GM19395 (cell line): ENCODE data around the gene BCL2L11.

Source experiments
- ATAC-seq: cut with Tn5 transposase; IDR thresholded peaks from one replicate; pipeline ENCODE4 v1.9.1; 2021; ENCODE audit warnings: mild to moderate bottlenecking, moderate library complexity; ENCODE audit not compliant: unreplicated experiment

BCL2L11 gene

DNA sequence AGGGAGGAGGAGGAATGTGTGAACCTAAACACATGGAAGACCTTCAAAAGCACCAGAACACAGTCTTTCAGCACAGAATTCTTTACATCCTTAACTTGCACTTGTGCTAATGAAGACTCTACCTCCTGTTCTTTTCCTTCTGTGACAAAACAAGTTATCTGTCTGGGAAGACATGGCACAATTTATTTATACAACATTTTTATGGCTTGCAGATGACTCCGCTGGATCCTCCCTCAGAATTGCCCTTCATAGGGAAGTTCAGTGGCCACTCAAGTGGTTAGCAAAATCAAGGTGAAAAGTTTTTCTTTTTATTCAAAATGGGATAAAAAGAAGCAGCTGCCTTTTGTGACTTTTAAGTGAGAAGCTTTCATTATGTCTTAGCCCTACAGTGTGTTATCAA is 21.4 kb downstream of the BCL2L11 start:
- no peak for ATAC-seq

DNA sequence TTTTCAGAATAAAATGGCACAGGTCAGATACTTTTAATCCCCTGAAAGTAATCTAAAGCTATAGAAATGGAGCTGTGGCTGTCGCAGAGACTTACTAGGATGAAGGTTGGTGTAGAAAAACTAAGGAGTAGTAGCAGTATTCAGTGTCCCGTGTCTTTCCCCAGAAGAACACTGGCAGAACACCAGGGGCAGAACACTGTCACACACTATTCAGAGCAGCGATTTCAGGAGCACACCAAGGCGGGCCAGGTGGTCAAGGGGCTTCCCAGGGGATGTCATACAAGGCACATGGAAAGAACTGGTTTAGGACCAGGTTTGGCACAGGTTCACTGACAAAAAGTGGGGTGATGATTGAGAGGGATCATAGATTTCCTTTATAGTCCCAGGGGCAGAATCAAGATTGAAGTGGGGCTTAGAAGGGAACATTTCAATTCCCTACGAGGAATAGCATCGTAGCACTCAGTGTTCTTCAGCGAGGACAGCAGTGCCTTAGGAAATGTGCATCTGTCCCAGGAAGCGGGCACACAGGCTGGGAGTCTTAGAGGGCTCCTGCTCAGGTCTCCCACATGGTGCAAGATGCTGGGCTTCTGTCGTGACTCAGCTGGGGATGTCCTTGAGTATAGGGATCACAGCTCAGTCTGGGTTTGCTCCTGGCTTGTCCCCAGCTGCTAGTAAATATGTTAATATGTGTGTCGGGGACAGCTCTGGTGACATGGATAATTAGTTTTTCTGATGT is 22.6 kb downstream of the BCL2L11 start:
- ATAC-seq, result no peak

DNA sequence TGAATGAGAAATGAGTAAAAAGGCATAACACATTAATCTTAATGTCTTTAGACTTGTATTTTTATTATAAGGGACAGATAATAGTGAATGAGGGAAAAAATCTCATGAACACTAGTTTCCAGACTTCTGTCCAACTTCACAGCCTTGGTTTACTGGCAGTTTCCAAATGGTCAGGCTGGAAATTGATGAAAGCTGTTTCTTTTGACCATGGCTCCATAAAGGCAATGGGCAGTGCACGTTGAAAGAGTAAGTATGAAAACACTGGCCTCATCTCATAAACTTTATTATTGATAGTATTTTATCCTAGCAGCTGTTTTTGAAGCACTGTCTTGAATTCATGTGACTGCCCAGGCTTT is 23.1 kb downstream of the BCL2L11 start:
- no peak for ATAC-seq

DNA sequence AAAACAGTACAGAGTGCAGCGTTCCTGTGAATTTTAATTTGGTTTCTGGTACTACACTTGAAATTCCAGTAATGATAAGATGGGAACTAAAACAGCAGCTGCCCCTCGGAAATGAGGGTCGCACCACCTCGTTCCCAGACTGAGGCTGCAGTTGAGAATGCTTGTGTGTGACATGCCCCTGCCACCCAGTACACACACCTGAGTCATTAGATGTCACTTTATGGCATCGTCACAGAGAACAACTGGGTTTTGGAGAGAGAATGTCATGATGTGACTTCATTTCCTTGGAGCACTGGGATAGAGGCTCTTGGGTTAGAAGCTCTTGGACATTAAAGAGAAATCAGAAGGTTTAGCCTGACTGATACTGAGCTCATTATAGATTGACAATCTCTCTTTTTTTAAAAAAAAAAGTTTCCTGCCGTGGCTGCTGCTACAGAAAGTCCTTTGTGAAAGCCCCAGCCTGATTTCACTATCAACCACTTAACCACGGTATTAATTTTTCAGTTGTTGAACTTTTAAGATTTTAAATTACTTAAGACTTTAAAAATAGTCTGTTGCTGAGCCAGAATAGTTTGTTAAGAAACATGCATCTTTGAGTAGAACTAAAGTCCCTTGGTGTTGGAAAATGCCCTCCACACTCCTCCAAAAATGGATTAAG is 24.5 kb downstream of the BCL2L11 start:
- ATAC-seq, result no peak

DNA sequence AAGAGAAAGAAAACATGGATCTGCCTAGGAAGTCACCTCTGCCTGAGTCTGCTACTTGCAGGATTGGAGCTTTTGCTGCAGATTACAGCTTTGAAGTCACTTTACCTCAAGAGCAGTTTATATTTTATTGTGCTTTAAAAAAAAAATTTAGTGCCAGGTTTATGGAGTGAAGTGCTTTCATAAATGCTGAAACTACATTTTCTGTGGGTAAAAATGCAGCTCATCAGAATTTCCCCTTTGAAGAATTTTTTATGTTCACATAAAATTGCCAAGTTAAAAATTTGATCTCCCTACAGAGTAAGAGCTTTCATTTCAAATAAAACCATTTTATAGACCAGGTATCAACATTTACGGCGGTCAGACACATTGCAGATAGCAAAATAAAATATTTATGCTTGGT is 25.2 kb downstream of the BCL2L11 start:
- ATAC-seq, result no peak

DNA sequence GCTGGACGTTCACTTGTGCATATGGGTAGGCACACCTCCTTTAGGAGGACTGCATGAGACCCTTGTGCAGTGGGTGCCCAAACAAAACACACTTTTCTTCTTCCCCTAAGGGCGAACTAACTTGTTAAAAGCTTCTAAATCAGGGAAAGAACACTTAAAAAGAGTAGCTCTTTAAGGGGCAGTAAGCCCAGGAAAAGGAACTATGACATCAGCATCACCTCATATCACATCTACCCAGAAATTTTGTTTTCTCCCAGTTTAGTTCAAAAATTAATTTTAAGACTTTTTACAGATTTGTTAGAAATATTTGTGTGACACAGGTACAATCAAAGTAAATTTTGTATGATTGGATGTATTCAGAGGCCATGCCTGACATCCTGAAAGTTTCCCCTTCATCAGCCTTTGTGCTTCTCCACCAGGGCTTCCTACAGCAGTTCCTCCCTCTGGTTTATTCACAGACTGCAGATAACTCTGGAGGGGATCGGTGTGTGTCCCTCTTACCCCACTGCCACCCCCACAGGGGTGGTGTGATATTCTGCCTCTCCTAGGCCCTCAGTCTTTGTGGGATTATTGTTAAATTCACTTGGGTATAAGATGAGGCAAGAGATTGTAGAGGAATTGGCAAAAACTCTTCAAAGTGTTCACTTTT is 27.6 kb downstream of the BCL2L11 start:
- ATAC-seq, result no peak

DNA sequence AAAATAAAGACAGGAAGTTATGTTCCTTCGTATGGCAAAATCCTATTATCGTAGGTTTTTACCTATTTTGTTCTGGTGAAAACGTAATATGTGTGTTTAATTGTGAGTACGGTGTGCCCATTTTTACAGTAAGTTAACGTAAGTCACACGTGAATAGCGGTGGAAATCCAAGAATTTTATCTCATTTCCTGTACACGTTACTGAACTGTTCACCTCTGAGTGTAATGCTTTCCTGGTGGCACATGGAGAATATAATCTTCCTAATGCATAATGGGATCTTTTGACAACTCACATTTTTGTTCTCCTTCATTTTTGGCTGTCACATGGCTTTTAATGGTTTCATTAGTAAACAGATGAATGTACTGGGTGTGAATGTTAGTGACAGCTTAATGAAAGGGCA is 28.2 kb downstream of the BCL2L11 start:
- ATAC-seq, result no peak

DNA sequence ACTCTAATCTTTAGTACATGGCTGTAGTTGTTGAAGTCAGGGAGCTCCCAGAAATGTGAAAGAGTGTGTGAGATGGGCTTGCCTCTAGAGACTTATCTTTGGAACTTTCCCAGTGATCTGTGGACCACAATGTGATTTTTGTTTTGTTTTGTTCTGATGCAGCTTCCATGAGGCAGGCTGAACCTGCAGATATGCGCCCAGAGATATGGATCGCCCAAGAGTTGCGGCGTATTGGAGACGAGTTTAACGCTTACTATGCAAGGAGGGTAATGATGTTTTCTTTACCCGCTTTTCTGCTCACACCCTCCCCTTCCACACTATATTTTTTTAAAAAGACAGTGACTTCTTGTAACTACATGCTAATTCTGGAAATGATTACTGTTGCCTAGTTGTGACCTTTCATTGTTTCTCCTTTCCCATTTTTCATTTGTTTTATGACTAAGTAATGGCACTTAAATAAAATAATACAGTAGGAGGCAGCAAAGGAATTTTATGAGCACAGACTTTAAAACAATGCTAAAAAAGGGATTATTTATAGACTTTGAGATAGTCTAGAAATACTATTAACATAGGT is 29.3 kb downstream of the BCL2L11 start:
- ATAC-seq, result no peak

DNA sequence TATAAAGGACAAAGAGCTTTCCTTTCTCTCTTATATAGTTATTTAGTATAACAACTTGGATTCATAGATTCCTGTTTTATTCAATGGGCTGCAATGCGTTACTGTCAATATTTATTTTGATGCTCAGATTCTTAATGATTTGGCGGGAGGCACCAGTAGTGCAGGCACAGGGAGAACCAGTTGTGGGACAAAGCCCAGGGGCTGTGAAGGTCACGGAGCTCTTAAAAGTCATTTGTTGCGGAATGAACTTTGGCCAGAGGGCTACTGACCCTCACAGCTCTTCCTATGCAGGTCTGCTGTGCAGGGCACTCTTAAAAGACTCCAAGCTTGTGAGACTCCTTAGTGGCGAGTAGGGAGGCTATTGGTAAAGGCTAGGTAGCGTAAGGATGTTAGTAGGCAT is 34.0 kb downstream of the BCL2L11 start:
- ATAC-seq, result no peak

DNA sequence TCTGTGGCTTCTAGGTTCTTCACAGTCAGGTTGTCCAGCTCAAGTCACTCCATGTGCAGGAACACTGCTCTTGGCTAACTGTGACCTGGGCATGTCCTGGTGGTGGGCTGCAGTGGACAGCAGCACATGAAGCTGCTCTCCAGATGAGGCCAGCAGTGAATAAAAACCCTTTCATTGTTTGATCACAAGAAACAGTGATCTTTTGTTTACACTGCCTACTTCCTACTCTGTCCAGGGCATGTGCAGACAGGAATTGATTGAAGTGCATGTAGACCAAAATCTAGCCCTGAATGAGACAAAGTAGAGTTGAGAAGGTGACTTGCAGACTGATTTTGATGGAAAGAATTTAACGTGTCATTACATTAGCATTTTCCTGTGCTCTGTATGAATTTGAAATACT is 34.9 kb downstream of the BCL2L11 start:
- ATAC-seq, result no peak

DNA sequence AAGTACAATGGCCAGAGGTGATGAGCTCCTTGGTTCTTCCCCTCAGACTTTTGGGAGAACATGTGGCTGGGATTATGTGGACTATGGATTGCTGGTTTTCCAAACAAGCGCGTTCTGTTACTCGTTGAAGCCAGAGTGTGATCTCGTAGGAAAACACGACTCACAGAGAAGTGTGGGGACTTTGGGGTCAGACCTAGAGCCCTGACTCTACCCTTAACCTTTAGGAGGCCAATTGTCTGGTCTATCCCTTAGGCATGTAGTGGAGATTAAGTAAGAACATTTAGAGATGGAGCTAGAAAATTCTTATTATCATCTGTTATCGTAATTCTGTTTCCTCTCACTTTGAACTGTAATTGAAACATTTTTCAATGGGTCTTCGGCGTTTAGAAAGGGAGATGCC is 35.8 kb downstream of the BCL2L11 start:
- no peak for ATAC-seq

DNA sequence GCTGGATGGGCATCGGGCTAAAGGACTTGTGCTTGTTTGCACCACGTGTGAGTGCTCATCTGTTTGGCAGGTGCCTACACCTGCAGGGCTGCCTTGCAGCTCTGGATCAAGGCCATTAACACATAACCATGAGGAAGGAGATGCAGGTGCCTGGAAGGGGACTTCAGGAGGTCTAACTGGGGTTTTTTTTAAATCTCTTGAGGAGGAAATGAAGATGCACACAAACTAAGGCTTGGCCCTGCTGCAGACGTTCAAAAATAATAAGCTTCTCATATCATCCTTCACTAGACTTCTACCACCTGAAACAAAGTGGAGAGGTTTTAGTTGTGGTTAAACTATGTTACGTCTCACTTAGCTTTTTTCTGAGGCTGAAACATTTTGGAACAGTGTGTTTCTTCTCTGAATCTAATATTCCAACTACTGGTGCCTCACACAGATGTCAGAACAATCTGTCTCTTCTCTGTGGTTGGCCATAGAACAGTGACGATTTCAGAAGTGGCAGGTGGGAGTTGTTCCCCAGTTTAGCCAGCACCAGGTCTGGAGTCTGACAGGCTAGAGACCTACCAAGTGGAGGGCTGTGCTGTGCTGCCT is 36.5 kb downstream of the BCL2L11 start:
- ATAC-seq, result peak; percentile 55

DNA sequence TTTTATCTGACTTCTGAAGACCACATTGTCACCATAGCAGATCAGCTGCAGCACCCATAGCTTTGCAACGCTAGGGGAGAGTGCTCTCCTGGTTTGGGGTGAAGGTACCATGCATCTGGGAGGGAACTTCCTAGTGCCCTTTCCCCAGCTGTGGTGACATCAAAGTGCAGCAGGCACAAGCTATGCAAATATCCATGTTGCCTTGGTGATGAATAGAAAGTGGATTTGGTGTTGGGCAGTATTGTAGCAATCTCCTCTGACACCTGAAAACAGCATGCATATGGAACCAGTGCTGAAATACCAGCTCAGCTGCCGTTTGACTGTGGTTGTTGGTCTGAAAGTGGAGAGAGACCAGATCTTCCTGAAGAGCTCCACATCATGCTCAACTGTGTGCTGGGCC is 37.1 kb downstream of the BCL2L11 start:
- peak; percentile 69 for ATAC-seq

DNA sequence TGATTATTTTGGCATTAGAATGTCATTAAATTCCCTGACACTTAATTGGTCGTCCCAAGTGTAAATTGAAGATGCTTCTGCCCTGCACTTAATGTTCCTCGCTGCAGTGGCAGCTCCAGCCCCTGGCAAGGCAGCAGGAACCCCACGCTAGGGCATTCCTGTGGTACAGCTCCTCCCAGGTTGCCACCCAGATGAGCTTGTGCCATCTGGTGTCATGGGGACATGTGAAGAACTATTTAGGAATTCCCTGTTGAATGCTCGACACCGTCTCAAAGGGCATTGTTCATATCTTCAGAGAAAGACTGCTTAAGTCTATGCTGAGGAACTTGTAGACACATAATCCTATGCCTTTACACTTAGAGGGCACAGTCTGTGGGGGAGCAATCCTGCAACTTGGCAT is 38.9 kb downstream of the BCL2L11 start:
- ATAC-seq, result no peak

DNA sequence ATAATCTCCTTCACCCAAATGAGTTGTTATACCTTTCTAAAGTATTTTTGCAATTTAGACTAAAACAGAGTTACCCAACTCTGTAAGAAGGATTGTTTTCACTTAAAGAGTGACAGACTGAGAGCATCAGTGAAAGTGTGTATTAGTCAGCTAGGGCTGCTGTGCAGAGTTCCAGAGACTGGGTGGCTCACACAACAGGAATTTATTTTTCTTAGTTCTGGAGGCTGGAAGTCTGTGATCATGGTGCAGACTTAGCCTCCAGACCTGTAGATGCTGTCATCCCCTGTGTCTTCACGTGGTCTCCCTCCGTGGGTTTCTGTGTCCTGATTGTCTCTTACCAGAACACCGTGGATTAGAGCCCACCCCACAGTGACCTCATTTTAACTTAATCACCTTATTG is 40.0 kb downstream of the BCL2L11 start:
- no peak for ATAC-seq

DNA sequence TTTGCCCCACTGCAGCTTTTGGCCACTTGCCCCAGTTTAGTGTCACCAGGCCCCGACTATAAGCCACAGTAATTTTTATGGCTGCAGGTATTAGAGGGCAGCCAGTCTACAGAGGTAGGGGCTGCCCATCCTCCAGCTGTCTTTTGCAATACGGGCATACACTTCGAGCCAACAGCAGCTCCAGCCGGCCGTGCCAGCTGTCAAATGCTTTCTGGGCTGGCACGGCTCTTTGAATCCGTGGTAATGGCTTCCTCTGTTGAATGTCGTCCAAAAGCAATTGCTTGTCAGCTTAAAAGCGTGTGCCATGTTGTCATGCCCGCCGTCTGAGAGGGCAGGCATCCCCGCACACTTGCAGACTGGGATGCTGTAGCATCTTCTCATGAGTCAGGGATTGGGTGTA is 41.3 kb downstream of the BCL2L11 start:
- ATAC-seq, result no peak

DNA sequence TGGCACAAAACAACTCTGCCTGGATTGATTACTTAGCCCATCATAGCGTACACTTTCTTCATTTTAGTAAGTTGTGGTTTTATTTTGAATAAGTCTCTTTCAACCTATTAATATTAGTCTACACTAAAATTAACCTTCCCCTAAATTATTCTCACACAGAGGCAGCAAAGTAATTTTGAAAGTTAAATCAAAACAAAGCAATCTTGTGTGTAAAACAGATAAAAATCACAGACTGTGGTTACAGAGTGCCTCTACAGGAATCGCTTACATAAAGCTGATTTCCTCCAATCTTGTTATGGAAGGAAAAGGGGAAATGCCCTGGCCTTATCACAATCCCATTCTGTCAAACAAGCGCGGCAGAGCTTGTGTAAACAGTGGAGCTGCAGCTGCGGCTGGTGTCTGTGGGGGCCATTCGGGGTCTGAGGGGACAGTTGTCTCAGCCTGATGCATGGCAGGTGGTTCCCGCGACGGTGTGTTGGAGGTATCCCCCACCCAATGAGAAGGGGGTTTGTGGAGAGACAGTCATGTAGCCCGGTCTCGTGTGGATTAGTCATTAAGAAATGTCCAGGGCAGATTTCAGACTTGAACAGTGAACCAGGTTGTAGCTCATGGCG is 42.1 kb downstream of the BCL2L11 start:
- no peak for ATAC-seq

DNA sequence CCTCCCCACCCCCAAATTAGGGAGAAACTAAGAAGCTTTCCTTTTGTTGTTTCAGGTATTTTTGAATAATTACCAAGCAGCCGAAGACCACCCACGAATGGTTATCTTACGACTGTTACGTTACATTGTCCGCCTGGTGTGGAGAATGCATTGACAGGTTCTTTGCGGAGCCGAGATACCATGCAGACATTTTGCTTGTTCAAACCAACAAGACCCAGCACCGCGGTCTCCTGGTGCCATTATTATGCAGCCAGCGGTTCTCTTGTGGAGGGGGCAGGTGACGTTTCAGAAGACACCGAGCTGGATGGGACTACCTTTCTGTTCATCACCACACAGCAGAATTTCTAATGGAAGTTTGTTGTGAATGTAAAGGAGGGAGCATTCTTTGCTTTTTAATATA is 43.4 kb downstream of the BCL2L11 start:
- no peak for ATAC-seq

DNA sequence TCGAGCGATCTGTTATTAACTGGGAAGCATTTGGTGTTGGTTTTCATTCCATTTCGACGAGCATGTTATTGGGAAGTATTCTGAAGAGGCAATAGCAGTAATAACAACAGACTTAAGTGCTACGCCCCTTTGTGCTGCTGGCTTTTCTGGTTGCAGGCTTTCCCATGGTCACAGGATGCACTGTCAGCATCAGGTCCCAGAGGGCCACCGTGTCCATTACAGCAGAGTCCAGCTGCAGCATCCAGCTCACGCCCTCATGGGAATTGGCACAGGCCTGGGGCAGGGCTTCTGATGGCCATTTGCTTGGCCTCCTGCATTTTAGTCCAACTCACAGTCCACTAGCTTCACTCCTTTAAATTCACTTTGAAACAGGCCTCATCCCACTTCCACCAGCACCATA is 44.4 kb downstream of the BCL2L11 start:
- ATAC-seq, result no peak

DNA sequence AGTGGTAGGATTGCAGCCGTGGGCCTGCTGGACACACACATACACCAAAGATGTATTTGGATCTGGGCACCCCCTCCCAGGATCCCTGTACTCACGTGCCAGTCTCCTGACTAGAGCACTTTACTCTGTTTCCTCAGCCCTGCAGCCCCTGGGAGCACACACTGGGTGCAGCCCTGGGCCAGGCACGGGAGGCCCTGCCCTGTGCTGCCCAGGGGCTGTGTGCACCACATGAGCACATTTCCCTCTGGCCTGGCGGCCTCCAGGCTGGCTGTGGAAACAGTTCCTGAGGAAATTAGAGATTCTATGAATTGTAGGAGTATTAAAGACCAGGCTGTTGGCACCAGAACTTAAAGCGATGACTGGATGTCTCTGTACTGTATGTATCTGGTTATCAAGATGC is 45.4 kb downstream of the BCL2L11 start:
- no peak for ATAC-seq
